ENCODE results near the gene GMDS.

- no peak for TF ChIP-seq CTCF (IDR thresholded peaks at IDR 0.05; ENCODE audit: low read length)
- no peak for TF ChIP-seq EZH2 (optimal IDR thresholded peaks at IDR 0.05; ENCODE audit: low read depth, low read length)
- TF ChIP-seq EZH2phosphoT487 (IDR thresholded peaks at IDR 0.05; ENCODE audit: low read length): no peak
Observed at GRCh38 chr6:2272696-2273095, 27.3 kb upstream of the GMDS start.
